NB4 (cell line): ENCODE measurements around the gene CIDEB.

Experiments
- CTCF ChIP-seq: IDR thresholded peaks from one replicate; pipeline ENCODE4 v1.5.1; 2012; ENCODE audit warnings: low read depth, low read length
- MAX ChIP-seq: IDR thresholded peaks from 2 replicates; pipeline ENCODE4 v1.6.1; 2011; ENCODE audit warnings: low read depth, low read length
- POLR2A ChIP-seq: IDR thresholded peaks from 2 replicates; pipeline ENCODE4 v1.6.1; 2011; ENCODE audit warnings: mild to moderate bottlenecking; ENCODE audit not compliant: insufficient read length; ENCODE audit errors: extremely low read depth

GRCh38 chr14:24285351-24285750 lies 22.4 kb downstream of the CIDEB start:
- TF ChIP-seq CTCF = no peak
- TF ChIP-seq MAX = no peak
- no peak for TF ChIP-seq POLR2A
